ENCODE data around the gene DMXL1. TPM values are rescaled to one million over a fixed set of nuclear protein-coding genes. Genes with fewer than 3 reads are reported as not detected.

The DMXL1 gene
- total and polyA plus RNA-seq, 4 donors, result 4.3 to 38.1 (median 25.1) TPM

GRCh38 chr5:119168401-119168800 lies 97.5 kb downstream of the DMXL1 start (continued):
- TF ChIP-seq, protein P1, sequence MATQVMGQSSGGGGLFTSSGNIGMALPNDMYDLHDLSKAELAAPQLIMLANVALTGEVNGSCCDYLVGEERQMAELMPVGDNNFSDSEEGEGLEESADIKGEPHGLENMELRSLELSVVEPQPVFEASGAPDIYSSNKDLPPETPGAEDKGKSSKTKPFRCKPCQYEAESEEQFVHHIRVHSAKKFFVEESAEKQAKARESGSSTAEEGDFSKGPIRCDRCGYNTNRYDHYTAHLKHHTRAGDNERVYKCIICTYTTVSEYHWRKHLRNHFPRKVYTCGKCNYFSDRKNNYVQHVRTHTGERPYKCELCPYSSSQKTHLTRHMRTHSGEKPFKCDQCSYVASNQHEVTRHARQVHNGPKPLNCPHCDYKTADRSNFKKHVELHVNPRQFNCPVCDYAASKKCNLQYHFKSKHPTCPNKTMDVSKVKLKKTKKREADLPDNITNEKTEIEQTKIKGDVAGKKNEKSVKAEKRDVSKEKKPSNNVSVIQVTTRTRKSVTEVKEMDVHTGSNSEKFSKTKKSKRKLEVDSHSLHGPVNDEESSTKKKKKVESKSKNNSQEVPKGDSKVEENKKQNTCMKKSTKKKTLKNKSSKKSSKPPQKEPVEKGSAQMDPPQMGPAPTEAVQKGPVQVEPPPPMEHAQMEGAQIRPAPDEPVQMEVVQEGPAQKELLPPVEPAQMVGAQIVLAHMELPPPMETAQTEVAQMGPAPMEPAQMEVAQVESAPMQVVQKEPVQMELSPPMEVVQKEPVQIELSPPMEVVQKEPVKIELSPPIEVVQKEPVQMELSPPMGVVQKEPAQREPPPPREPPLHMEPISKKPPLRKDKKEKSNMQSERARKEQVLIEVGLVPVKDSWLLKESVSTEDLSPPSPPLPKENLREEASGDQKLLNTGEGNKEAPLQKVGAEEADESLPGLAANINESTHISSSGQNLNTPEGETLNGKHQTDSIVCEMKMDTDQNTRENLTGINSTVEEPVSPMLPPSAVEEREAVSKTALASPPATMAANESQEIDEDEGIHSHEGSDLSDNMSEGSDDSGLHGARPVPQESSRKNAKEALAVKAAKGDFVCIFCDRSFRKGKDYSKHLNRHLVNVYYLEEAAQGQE (IDR thresholded peaks at IDR 0.05), result no peak
- TF ChIP-seq FOXA2 (IDR thresholded peaks at IDR 0.05), result no peak
- no peak for TF ChIP-seq YY1 (IDR thresholded peaks at IDR 0.05)
- no peak for TF ChIP-seq FOXA1 (IDR thresholded peaks at IDR 0.05)
- no peak for TF ChIP-seq RXRA (IDR thresholded peaks at IDR 0.05)

DNA sequence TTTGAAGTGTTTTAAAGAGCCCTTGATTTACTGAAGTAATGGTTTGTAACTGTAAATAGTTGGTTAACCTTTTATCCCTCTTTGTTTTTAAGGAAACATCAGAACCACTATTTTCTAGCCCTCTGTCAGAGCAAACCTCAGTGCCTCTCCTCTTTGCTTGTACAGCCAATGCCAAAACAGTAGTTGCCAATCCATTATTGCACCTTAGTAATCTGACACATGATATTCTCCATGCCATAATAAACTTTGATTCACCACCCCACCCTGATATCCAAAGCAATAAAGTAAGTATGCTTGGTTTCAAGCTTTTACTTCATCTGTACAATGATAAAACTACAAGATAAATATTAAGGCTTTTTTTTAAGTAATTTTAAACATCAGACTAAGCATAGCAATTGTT lies 100.8 kb downstream of the DMXL1 start:
- Histone ChIP-seq H3K4me3 (ENCODE audit: low read depth in 1 of 3, low read length in 3 of 3) (no peak overlapping the region), H3K9me3 (ENCODE audit: control insufficient read depth in 4 of 4, low read length in 3 of 4) (no peaks in the 10 kb centered on the region), H3K27ac (ENCODE audit: low read depth in 1 of 2, low read length in 2 of 2) (no peak overlapping the region), H3K27me3 (ENCODE audit: control insufficient read depth in 4 of 4, insufficient read depth in 4 of 4, low read length in 3 of 4) (no peaks in the 10 kb centered on the region), H3K9ac (ENCODE audit: low read depth in 1 of 2, low read length in 2 of 2) (no peak overlapping the region), H3K4me1 (ENCODE audit: control insufficient read depth in 4 of 4, insufficient read depth in 4 of 4, low read length in 3 of 4) (no peaks in the 10 kb centered on the region), H3K36me3 (ENCODE audit: control insufficient read depth in 4 of 4, insufficient read depth in 3 of 4, low read depth in 1 of 4, low read length in 3 of 4) (peaks cover 0 to 14% (median 7%) of the 10 kb centered on the region in 4 donors)
- no peak for DNase-seq (ENCODE audit: low spot score)
- no peak for TF ChIP-seq NR2F2 (IDR thresholded peaks at IDR 0.05)

- no peak overlapping the region for H3K9ac ChIP-seq (ENCODE audit: low read depth in 1 of 2, low read length in 2 of 2)
- H3K4me3 ChIP-seq (ENCODE audit: low read depth in 1 of 3, low read length in 3 of 3), result no peak overlapping the region
- WGBS, result 95% methylated on average over 2 of the region's 2 CpGs
Measured at GRCh38 chr5:119174578-119175163, 103.8 kb downstream of the DMXL1 start.

More at GRCh38 chr5:119174578-119175163, 103.8 kb downstream of the DMXL1 start:
- H3K4me1 ChIP-seq (ENCODE audit: control insufficient read depth in 4 of 4, insufficient read depth in 4 of 4, low read length in 3 of 4), result no peaks in the 10 kb centered on the region
- peaks cover 1 to 20% (median 11%) of the 10 kb centered on the region in 4 donors for H3K36me3 ChIP-seq (ENCODE audit: control insufficient read depth in 4 of 4, insufficient read depth in 3 of 4, low read depth in 1 of 4, low read length in 3 of 4)
- H3K27me3 ChIP-seq (ENCODE audit: control insufficient read depth in 4 of 4, insufficient read depth in 4 of 4, low read length in 3 of 4), result no peaks in the 10 kb centered on the region
- TF ChIP-seq HNF4G (IDR thresholded peaks at IDR 0.05) (no peak), NR2F2 (IDR thresholded peaks at IDR 0.05) (no peak), JUND (IDR thresholded peaks at IDR 0.05) (no peak), ZBTB33 (IDR thresholded peaks at IDR 0.05) (no peak), RXRA (IDR thresholded peaks at IDR 0.05) (no peak), FOXA1 (IDR thresholded peaks at IDR 0.05) (no peak)
- TF ChIP-seq, protein P1 (IDR thresholded peaks at IDR 0.05), result no peak
- TF ChIP-seq, protein P2, sequence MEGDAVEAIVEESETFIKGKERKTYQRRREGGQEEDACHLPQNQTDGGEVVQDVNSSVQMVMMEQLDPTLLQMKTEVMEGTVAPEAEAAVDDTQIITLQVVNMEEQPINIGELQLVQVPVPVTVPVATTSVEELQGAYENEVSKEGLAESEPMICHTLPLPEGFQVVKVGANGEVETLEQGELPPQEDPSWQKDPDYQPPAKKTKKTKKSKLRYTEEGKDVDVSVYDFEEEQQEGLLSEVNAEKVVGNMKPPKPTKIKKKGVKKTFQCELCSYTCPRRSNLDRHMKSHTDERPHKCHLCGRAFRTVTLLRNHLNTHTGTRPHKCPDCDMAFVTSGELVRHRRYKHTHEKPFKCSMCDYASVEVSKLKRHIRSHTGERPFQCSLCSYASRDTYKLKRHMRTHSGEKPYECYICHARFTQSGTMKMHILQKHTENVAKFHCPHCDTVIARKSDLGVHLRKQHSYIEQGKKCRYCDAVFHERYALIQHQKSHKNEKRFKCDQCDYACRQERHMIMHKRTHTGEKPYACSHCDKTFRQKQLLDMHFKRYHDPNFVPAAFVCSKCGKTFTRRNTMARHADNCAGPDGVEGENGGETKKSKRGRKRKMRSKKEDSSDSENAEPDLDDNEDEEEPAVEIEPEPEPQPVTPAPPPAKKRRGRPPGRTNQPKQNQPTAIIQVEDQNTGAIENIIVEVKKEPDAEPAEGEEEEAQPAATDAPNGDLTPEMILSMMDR (IDR thresholded peaks at IDR 0.05; ENCODE audit: low read depth, low read length, missing input control), result no peak
- H3K9me3 ChIP-seq (ENCODE audit: control insufficient read depth in 4 of 4, low read length in 3 of 4), result no peaks in the 10 kb centered on the region
- no peak for DNase-seq (ENCODE audit: low spot score)
- no peak overlapping the region for H3K27ac ChIP-seq (ENCODE audit: low read depth in 1 of 2, low read length in 2 of 2)

Data from liver (tissue), 9 donors.